Neural crest cell (in vitro differentiated cells): ENCODE results near the gene MTA3. TPM values are rescaled to one million over a fixed set of nuclear protein-coding genes. Genes with fewer than 3 reads are reported as not detected.

ENCODE experiments used
- DNase-seq: peaks from one replicate; pipeline ENCODE4 v3.0.0; 2021; ENCODE audit warnings: low read depth, mixed read lengths, low spot score
- H3K27ac Mint-ChIP-seq: one replicate; pipeline ENCODE4 v1.8.0; 2021; ENCODE audit warnings: mild to moderate bottlenecking, mixed read lengths; ENCODE audit not compliant: unreplicated experiment
- H3K27me3 Mint-ChIP-seq: 2 replicates; pipeline ENCODE4 v1.8.0; 2021; ENCODE audit warnings: low read depth, mild to moderate bottlenecking, mixed read lengths
- H3K36me3 Mint-ChIP-seq: 2 replicates; pipeline ENCODE4 v1.8.0; 2021; ENCODE audit warnings: low read depth, mild to moderate bottlenecking, mixed read lengths
- H3K4me1 Mint-ChIP-seq: 2 replicates; pipeline ENCODE4 v1.8.0; 2021; ENCODE audit warnings: mixed read lengths
- H3K4me3 Mint-ChIP-seq: one replicate; pipeline ENCODE4 v1.8.0; 2021; ENCODE audit warnings: mild to moderate bottlenecking, mixed read lengths
- H3K9me3 Mint-ChIP-seq: 2 replicates; pipeline ENCODE4 v1.8.0; 2021; ENCODE audit warnings: mixed read lengths
- CTCF ChIP-seq: fragments of 200-600 bp; sonication (generic); conservative IDR thresholded peaks from 2 replicates; pipeline ENCODE4 v1.5.0; 2021; ENCODE audit warnings: antibody characterized with exemption, mild to moderate bottlenecking
- total RNA-seq: library from RNA; stranded (reverse); gene quantifications from 2 replicates; pipeline ENCODE4 v1.2.1, GENCODE V29; 2021

Gene MTA3
- total RNA-seq, 1 donor from 2014 or later, result 62.3 TPM

- H3K4me1 Mint-ChIP-seq, result peaks cover 15% of the 10 kb centered on the region
- DNase-seq, result no peak
Observed at GRCh38 chr2:42804891-42805290, 236.5 kb downstream of the MTA3 start.

More at GRCh38 chr2:42804891-42805290, 236.5 kb downstream of the MTA3 start:
- Mint-ChIP-seq H3K27me3 (peaks cover 2% of the 10 kb centered on the region), H3K4me3 (no peak overlapping the region), H3K27ac (no peak overlapping the region), H3K36me3 (peaks cover 2% of the 10 kb centered on the region), H3K9me3 (peaks cover 2% of the 10 kb centered on the region)
- no peak for TF ChIP-seq CTCF

Other genes with a start within 250 kb of the MTA3 start
- 94.4 and 98.9 TPM in 2 replicates for gene COX7A2L, start 207.4 kb upstream of the MTA3 start, total RNA-seq
- 0.07 TPM in 1 of 2 replicates, not detected in the other for gene KCNG3, start 74.7 kb upstream of the MTA3 start, total RNA-seq
- 1.7 and 1.8 TPM in 2 replicates for gene OXER1, start 195.5 kb downstream of the MTA3 start, total RNA-seq
- gene HAAO, start 224.0 kb downstream of the MTA3 start, total RNA-seq, result 3.5 and 4.9 TPM in 2 replicates